H9 (cell line): ENCODE measurements around the gene GPD2. TPM values are rescaled to one million over a fixed set of nuclear protein-coding genes. Genes with fewer than 3 reads are reported as not detected.

Source experiments
- DNase-seq: peaks from one replicate; pipeline ENCODE4 v3.0.0-alpha.2; 2017
- H2AFZ ChIP-seq: one replicate; pipeline ENCODE4 v1.6.1; 2013; ENCODE audit warnings: mild to moderate bottlenecking, low read length, control low read depth, moderate library complexity
- H2AK5ac ChIP-seq: 2 replicates; pipeline ENCODE4 v1.6.1; 2013; ENCODE audit warnings: low read length, control low read depth, mixed read lengths; ENCODE audit not compliant: insufficient read length
- H2BK120ac ChIP-seq: one replicate; pipeline ENCODE4 v1.6.1; 2013; ENCODE audit warnings: low read depth, mild to moderate bottlenecking, low read length, control low read depth, inconsistent platforms; ENCODE audit not compliant: poor library complexity, severe bottlenecking
- H2BK12ac ChIP-seq: 2 replicates; pipeline ENCODE4 v1.6.1; 2013; ENCODE audit warnings: low read length, control low read depth, mixed read lengths, low read depth; ENCODE audit not compliant: insufficient read length
- H2BK15ac ChIP-seq: 2 replicates; pipeline ENCODE4 v1.6.1; 2013; ENCODE audit warnings: low read depth, low read length, control low read depth
- H2BK20ac ChIP-seq: one replicate; pipeline ENCODE4 v1.6.1; 2013; ENCODE audit warnings: low read depth, mild to moderate bottlenecking, low read length, control low read depth, inconsistent platforms; ENCODE audit not compliant: poor library complexity, severe bottlenecking
- H2BK5ac ChIP-seq: 2 replicates; pipeline ENCODE4 v1.6.1; 2013; ENCODE audit warnings: low read length, control low read depth, mixed read lengths; ENCODE audit not compliant: insufficient read length
- H3K14ac ChIP-seq: 2 replicates; pipeline ENCODE4 v1.6.1; 2013; ENCODE audit warnings: low read length, control low read depth; ENCODE audit not compliant: insufficient read depth
- H3K18ac ChIP-seq: 2 replicates; pipeline ENCODE4 v1.6.1; 2013; ENCODE audit warnings: low read depth, mild to moderate bottlenecking, mixed read lengths, low read length, control low read depth; ENCODE audit not compliant: insufficient read length
- H3K23ac ChIP-seq: 2 replicates; pipeline ENCODE4 v1.6.1; 2013; ENCODE audit warnings: low read length, control low read depth, mixed read lengths, low read depth; ENCODE audit not compliant: insufficient read length
- H3K23me2 ChIP-seq: 2 replicates; pipeline ENCODE4 v1.6.1; 2013; ENCODE audit warnings: low read depth, mild to moderate bottlenecking, mixed read lengths, low read length, control low read depth; ENCODE audit not compliant: insufficient read length, poor library complexity, severe bottlenecking
- H3K27ac ChIP-seq: 2 replicates; pipeline ENCODE4 v1.5.1; 2013; ENCODE audit warnings: low read length, control low read depth, mixed read lengths, low read depth; ENCODE audit not compliant: insufficient read length
- H3K27me3 ChIP-seq: 2 replicates; pipeline ENCODE4 v1.6.1; 2013; ENCODE audit warnings: low read length, control low read depth, inconsistent platforms; ENCODE audit not compliant: insufficient read depth
- H3K4ac ChIP-seq: 2 replicates; pipeline ENCODE4 v1.6.1; 2013; ENCODE audit warnings: low read depth, mild to moderate bottlenecking, control low read depth, inconsistent platforms, low read length, moderate library complexity
- H3K4me1 ChIP-seq: 2 replicates; pipeline ENCODE4 v1.6.1; 2013; ENCODE audit warnings: low read length, control low read depth, inconsistent platforms; ENCODE audit not compliant: insufficient read depth
- H3K4me2 ChIP-seq: 2 replicates; pipeline ENCODE4 v1.6.1; 2013; ENCODE audit warnings: low read length, control low read depth, mixed read lengths; ENCODE audit not compliant: insufficient read length, insufficient read depth
- H3K56ac ChIP-seq: 2 replicates; pipeline ENCODE4 v1.6.1; 2013; ENCODE audit warnings: low read depth, mild to moderate bottlenecking, mixed read lengths, low read length, control low read depth; ENCODE audit not compliant: insufficient read length
- H3K79me1 ChIP-seq: 2 replicates; pipeline ENCODE4 v1.6.1; 2013; ENCODE audit warnings: low read depth, mild to moderate bottlenecking, moderate library complexity, low read length, control low read depth, inconsistent platforms; ENCODE audit not compliant: insufficient read depth, poor library complexity, severe bottlenecking
- H3K79me2 ChIP-seq: 2 replicates; pipeline ENCODE4 v1.6.1; 2013; ENCODE audit warnings: low read length, control low read depth, inconsistent platforms; ENCODE audit not compliant: insufficient read depth
- H3K9ac ChIP-seq: 2 replicates; pipeline ENCODE4 v1.6.1; 2013; ENCODE audit warnings: low read length, control low read depth, mixed read lengths; ENCODE audit not compliant: insufficient read length; ENCODE audit errors: extremely low read depth
- H3K9me3 ChIP-seq: one replicate; pipeline ENCODE4 v1.6.1; 2013; ENCODE audit warnings: low read depth, low read length, inconsistent platforms; ENCODE audit not compliant: control insufficient read depth
- H3T11ph ChIP-seq: one replicate; pipeline ENCODE4 v1.6.1; 2013; ENCODE audit warnings: mild to moderate bottlenecking, low read length, control low read depth, inconsistent platforms
- H4K20me1 ChIP-seq: one replicate; pipeline ENCODE4 v1.6.1; 2013; ENCODE audit not compliant: control insufficient read depth, insufficient read length, insufficient read depth
- H4K5ac ChIP-seq: 2 replicates; pipeline ENCODE4 v1.6.1; 2013; ENCODE audit warnings: low read depth, mild to moderate bottlenecking, mixed read lengths, low read length, control low read depth; ENCODE audit not compliant: insufficient read length
- H4K8ac ChIP-seq: replicated peaks from 2 replicates; pipeline ENCODE4 v1.6.1; 2013; ENCODE audit warnings: low read length, control low read depth, mixed read lengths, low read depth; ENCODE audit not compliant: insufficient read length
- H4K91ac ChIP-seq: 2 replicates; pipeline ENCODE4 v1.6.1; 2013; ENCODE audit warnings: low read depth, mild to moderate bottlenecking, moderate library complexity, mixed read lengths, low read length, control low read depth; ENCODE audit not compliant: insufficient read length
- H3K27ac Mint-ChIP-seq, 3 experiments: 2 replicates in 2 of 3; 3 replicates in 1 of 3; pipeline ENCODE4 v1.8.0; 2020 to 2021; ENCODE audit warnings: mixed read lengths in 3 of 3, mild to moderate bottlenecking in 1 of 3, moderate library complexity in 1 of 3
- H3K27me3 Mint-ChIP-seq: 2 replicates; pipeline ENCODE4 v1.8.0; 2021; ENCODE audit warnings: low read depth, mild to moderate bottlenecking, moderate library complexity, mixed read lengths
- H3K36me3 Mint-ChIP-seq, 3 experiments: 2 replicates in 2 of 3; 3 replicates in 1 of 3; pipeline ENCODE4 v1.8.0; 2020 to 2021; ENCODE audit warnings: low read depth in 3 of 3, mixed read lengths in 3 of 3; ENCODE audit not compliant: insufficient read depth in 1 of 3
- H3K4me1 Mint-ChIP-seq, 2 experiments: 2 replicates each; pipeline ENCODE4 v1.8.0; 2020; ENCODE audit warnings: mixed read lengths in 2 of 2
- H3K4me3 Mint-ChIP-seq, 2 experiments: 2 replicates in 1 of 2; 3 replicates in 1 of 2; pipeline ENCODE4 v1.8.0; 2020 to 2021; ENCODE audit warnings: mild to moderate bottlenecking in 2 of 2, mixed read lengths in 2 of 2, moderate library complexity in 1 of 2
- H3K9me3 Mint-ChIP-seq, 2 experiments: 2 replicates in 1 of 2; 3 replicates in 1 of 2; pipeline ENCODE4 v1.8.0; 2020; ENCODE audit warnings: mild to moderate bottlenecking in 2 of 2, mixed read lengths in 2 of 2, moderate library complexity in 1 of 2
- CTCF ChIP-seq: fragments of 200-600 bp; sonication (generic); conservative IDR thresholded peaks from 3 replicates; pipeline ENCODE4 v1.8.0; 2021; ENCODE audit warnings: antibody characterized with exemption, mild to moderate bottlenecking
- WGBS: extraction: QIAGEN DNeasy Blood & Tissue Kit; methylation state at CpG from one replicate; pipeline ENCODE4 v1.1.7; 2013; ENCODE audit warnings: missing lambda C conversion rate, low lambda C conversion rate, mixed read lengths; ENCODE audit not compliant: insufficient read length; ENCODE audit errors: extremely low coverage; 5-methylcytosine and 5-hydroxymethylcytosine counted together
- total RNA-seq: library from RNA; stranded (reverse); gene quantifications from 2 replicates; pipeline ENCODE4 v1.2.1, GENCODE V29; 2021

Gene GPD2
- total RNA-seq, 1 experiment from 2014 or later: 46.0 TPM

GRCh38 chr2:156512451-156512850 is 76.3 kb downstream of the GPD2 start:
- H3K18ac ChIP-seq: no peak overlapping the region

More at GRCh38 chr2:156512451-156512850, 76.3 kb downstream of the GPD2 start:
- H2AFZ ChIP-seq: no peak overlapping the region
- no peak overlapping the region for H3K4me2 ChIP-seq
- H3K27ac ChIP-seq: no peak overlapping the region
- H3K27me3 ChIP-seq: no peaks in the 10 kb centered on the region
- peaks cover 0 to 8% (median 8%) of the 10 kb centered on the region in 3 experiments; a peak in 4 of 7 replicates for H3K36me3 Mint-ChIP-seq
- H3K4me1 ChIP-seq: no peaks in the 10 kb centered on the region
- no peak for DNase-seq
- H3K56ac ChIP-seq: no peak overlapping the region
- no peaks in the 10 kb centered on the region for H3K79me1 ChIP-seq
- H3K4ac ChIP-seq: no peak overlapping the region
- no peak overlapping the region for H2BK12ac ChIP-seq
- no peak overlapping the region for H3K14ac ChIP-seq
- H2BK5ac ChIP-seq: no peak overlapping the region
- no peak overlapping the region for H3K4me3 Mint-ChIP-seq
- no peaks in the 10 kb centered on the region for H3K27me3 Mint-ChIP-seq
- H3K4me1 Mint-ChIP-seq: no peaks in the 10 kb centered on the region
- no peak overlapping the region for H3T11ph ChIP-seq
- no peak overlapping the region for H4K91ac ChIP-seq
- H4K20me1 ChIP-seq: no peaks in the 10 kb centered on the region
- no peak overlapping the region for H4K5ac ChIP-seq
- H2AK5ac ChIP-seq: no peak overlapping the region
- H3K79me2 ChIP-seq: no peaks in the 10 kb centered on the region
- no peak overlapping the region for H2BK120ac ChIP-seq
- H3K27ac Mint-ChIP-seq: no peak overlapping the region
- WGBS: no CpG with 5 or more reads among the region's 2 CpGs
- H3K23ac ChIP-seq: no peak overlapping the region
- H3K23me2 ChIP-seq: no peaks in the 10 kb centered on the region
- H4K8ac ChIP-seq: no peak overlapping the region
- no peak overlapping the region for H3K9ac ChIP-seq
- TF ChIP-seq CTCF: no peak
- H2BK15ac ChIP-seq: no peak overlapping the region
- H3K9me3 Mint-ChIP-seq: no peaks in the 10 kb centered on the region
- H2BK20ac ChIP-seq: no peak overlapping the region
- no peaks in the 10 kb centered on the region for H3K9me3 ChIP-seq
